COR-L47 (cell line): ENCODE results near the gene PRMT1.
A peak's percentile ranks its signal among the peaks of the same experiment; 100 is the strongest.
"Not testable (repeated sequence)": the region's sequence is repeated elsewhere in the genome, so short reads cannot be mapped to it uniquely, and the experiment has no call there.

Source experiments
- DNase-seq: peaks from one replicate; lab custom pipeline; 2025; lab: John Stamatoyannopoulos, UW

PRMT1 gene

DNA sequence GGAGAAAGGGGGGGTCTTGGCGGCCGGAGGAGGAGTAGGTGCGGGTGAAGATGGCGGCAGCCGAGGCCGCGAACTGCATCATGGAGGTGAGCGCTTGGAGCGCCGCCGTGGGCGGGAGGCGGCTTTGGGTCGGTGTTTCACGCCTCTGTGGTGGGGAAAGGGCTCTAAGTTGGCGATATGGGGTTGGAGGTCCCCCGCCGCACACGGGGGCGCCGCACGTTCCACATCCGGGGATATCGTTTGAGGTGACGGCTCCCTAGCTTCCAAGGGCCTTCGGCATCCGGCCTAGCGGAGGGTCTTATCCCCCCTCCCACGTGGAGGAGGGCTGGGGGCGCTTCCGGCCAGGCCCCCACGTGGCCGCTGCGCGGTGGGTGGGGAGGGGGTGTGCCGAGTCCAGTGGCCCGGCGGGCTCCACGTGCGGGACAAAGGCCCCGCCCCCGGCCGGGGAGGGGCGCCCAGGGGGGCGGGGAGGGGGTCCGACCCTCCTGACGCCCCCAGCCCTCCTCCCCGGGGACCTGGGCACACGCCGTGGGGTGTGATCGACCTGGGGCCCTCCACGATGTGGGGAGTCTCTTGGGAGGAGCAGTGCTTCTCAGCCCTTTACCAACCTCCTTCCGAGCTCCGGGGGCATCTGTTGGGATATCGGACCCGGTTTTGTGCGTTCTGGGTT lies at the start of gene PRMT1:
TSS of gene PRMT1 (plus strand) at position 41 of the 670 bp plus-strand sequence. CDS start at position 51, 10 bp downstream.
- peak; percentile 65 for DNase-seq

DNA sequence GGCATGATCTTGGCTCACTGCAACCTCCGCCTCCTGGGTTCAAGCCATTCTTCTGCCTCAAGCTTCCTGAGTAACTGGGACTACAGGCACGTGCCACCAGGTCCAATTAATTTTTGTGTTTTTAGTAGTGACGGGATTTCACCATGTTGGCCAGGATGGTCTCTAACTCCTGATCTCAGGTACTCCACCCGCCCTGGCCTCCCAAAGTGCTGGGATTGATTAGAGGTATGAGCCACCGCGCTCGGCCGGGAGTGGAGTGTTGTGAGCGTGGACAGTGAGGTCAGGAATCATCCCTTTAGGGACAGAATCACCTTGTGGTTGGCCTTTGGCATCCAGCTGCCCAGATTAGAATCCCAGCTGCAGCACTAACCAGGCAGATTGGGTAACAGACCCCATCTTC lies 47.4 kb upstream of the PRMT1 start:
- DNase-seq, result no peak

DNA sequence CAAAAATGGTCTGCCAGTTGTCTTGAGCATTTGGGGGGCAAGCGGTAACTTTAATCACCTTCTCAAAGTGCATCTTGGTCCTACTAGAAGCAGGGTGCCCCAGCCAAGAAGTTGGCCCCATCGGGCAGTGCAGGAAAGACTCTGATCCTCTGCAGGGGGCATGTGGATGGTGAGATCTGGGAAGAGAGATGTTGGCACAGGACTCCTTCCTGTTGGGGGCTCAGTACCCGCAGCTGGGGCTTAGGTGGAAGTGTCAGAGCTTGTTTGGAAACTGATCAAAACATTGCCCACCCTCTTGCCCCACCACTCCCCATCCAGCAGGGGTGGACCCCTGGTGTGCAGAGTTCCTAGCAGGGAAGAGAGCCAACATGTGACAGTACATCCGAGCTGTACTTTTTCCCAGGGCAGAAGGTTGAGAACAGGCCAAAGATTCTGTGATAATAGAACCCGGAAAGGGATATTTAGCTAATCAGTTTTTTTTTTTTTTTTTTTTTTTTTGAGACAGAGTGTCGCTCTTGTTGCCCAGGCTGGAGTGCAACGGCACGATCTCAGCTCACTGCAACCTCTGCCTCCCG lies 46.0 kb upstream of the PRMT1 start:
- no peak for DNase-seq

DNA sequence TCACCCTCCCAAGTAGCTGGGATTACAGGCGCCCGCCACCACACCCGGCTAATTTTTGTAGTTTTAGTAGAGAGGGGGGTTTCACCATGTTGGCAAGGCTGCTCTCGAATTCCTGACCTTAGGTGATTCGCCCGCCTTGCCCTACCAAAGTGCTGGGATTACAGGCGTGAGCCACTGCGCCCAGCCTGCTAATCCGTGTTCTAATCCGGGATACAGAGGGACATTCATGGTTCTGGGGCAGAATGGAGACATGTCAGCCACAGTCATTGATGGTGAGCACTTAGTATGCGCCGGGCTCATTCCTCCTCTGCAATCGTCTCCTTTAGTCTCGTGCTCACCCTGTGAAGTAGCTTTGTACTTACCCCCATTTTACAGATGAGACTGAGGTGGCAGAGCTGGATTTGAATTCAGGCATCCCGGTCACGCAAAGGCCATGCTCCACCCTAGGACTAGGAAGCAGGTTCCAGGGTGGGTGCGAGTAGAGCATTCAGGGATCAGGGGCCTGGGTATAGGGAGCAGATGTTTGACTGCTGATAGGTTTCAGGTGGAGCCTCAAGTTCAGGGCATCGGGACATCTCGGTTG lies 45.4 kb upstream of the PRMT1 start:
- DNase-seq, result no peak

DNA sequence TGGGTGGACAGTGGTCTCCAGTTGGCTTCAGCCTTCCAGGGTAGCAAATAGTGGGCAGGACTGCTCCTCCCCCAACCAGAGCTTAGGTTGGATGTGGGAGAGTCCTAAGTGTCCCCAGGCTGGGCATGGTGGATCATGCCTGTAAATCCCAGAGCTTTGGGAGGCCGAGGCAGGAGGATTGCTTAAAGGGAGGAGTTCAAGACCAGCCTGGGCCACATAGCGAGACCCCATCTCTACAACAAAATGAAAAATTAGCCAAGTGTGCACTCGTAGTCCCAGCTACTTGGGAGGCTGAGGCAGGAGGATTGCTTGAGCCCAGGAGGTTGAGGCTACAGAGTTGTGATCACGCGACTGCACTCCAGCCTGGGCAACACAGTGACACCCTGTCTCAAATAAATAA lies 44.5 kb upstream of the PRMT1 start:
- no peak for DNase-seq

DNA sequence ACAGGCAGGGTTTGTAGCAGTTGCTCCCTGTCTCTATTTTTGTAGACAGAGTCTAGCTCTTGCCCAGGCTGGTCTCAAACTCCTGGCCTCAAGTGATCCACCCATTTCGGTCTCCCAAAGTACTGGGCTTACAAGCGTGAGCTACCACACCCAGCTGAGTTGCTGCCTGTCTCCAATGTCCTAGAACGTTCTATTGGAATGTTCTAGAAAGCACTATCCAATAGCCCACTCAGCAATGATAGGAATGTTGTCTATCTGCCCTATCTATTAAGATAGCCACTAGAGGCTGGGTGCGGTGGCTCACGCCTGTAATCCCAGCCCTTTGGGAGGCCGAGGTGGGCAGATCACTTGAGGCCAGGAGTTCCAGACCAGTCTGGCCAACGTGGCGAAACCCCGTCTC lies 43.8 kb upstream of the PRMT1 start:
- not testable (repeated sequence) for DNase-seq

DNA sequence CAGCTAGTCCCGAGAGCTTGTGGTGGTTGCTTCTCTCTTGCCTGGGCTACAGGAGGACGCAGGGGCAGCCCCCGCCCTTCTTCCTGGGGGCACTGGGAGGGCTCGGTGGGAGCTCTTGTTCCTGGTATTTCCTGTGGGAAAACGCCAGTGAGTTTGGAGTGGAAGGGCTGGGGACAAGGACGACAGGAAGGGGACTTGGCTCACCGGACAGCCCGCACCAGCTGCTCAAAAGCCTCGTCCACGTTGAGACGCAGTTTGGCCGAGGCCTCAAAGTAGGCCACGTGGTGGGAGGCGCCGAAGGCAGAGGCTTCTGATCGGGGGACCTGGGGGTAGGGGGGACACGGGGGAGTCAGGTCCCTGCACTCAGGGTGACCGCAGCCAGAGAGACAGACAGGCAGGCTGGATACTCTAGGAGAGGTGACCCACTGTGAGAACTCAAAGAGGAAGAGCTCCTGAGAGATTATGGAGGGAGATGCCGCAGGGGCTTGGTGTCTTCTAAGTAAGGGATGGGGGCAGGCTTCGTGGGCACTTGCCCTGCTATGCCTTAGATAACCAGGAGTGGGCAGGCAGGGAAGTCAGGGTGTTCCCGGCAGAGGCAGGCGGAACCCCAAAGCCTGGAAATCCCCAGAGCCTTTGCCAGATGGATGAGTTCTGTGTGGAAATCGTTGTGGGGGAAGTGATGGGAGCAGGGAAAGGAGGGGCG lies 41.4 kb upstream of the PRMT1 start:
- no peak for DNase-seq

DNA sequence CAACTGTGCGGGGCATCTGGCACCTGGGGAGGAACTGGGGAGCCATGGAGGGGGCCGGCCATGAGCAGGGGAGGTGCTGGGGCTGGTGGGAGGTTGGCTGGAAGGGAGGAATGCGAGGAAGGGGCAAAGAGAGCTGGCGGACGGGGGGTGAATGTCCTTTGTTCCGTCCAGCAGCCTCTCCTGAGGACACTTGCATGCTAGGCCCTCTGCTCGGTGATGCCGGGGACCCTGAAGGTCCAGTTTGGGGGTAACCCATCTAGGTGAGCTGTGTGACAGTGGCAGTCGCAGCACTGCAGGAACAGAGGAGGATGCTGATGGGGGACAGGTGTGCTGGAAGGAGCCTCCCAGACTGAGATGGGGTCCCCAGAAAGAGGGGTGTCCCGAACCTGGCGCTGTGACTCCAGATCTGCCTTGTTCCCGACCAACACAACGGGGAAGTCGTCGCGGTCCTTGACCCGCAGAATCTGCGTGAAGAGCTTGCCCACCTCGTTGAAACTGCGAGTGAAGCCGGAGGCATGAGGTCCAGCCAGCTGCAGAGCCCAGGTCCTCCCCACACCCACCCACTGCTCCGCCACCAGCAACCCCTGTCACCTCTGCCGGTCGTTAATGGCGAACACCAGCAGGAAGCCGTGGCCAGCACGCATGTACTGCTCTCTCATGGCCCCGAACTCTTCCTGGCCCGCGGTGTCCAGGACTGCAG lies 40.7 kb upstream of the PRMT1 start:
- DNase-seq, result no peak

DNA sequence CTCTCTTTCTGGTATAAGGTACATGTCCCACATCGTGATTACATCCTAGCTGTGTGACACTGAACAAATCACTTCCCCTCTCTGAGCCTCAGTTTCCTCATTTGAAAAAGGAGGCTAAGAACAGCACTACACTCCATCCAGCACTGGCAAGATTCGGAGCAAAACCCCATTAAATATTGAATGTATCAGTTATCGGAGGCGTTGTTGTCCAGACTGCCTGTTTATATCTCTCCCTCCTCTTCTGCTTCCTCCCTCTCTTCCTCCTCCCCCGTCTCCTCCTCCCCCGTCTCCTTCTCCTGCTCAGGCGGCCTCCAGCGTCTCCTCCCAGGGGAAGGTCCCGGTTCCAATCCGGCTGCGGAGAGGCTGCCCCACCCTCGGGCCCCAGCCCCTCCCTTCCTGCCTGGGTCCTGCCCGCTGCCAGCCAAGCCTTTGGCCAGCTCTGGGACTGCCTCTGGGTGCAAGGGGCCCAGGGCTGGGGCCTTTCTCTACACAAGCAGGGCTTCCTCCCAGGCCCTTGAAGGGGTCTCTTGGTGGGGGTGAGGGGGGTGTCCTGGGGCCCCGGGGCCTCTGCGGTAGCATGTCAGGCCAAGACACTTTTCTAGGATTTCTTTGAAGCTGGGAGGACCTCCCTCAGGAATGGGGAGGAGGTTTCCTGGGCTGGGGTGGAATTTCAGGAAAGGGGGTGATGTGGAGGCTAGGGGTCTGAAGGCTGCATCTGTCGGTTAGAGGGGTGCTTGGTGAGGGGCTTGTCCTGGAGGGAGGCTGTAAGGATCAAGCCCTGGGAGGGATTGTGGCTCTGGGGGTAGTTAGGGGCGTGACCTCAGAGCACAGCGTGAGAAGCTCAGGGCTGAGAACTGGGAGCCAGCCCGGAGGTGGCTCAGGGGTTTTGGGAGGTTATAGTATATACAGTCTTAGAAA lies 39.0 kb upstream of the PRMT1 start:
- no peak for DNase-seq

DNA sequence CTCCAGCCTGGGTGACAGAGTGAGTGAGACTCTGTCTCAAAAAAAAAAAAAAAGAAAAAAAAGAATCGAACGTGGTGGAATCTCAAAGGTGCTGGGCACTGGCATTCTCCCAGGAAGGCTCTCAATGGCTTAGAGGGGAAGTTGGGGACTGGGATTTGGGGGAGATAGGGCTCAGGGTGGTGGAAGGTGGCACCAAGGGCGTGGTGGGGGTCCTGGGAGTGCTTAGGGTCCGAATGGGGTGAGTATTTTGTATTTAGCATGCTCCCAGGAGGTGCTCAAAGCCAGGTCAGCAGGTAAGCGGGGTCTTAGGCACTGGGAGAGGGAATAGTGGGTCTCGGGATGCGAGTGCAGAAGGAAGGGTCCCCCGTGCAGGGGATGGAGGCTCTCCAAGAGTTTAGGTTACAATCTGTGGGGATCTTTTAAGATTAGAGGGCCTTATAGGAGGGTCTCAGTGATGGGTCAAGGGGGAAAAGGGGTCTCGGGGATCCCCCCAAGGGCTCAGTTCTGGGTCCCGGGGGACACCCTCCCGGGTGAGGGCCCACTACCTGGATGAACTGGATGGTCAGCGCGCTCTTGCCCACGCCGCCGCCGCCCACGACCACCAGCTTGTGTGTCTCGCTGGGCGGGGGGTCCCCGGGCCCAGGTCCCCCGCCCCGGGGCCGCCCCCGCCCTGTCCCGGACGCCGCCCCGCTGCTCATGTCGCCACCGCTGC lies 37.5 kb upstream of the PRMT1 start:
- no peak for DNase-seq

DNA sequence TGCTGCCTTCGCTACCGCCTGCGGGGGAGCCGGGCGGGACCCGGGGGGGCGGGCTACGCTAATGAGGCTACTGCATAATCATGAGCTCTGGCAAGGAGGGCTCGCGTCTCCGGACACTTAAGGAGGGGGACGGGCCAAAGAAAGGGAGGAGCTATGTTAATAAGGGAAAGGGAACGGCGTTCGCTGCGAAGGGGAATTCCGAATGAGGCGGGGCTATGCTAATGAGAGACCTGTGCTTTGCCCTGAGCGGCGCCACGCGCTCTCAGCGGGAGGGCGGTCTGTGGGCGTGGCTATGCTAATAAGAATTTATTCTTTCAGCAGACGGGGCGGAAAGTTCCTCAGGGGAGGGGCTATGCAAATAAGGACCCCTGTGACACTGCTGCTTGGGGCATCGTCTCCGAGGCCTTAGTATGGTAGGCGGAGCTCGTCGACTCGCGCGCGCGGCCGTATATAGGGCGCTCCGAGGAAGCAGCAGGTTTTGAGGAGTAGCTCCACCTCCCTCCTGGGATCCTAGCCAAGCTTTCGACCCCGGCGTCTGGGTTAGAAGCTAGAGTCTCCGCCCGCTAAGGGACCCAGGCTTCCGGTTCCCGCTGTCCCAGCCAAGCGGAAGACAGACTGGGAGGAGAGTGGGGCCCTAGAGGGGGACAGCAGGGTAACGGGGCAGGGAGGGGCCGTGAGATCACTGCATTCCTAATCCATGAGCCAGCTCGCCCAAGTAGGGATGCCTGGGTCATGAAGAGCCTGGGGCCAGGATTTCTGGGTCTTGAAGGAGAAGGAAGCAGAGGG lies 36.8 kb upstream of the PRMT1 start, which contains the start of gene RRAS:
TSS of gene RRAS (minus strand) at position 31 of the 786 bp plus-strand sequence. CDS start 45 bp downstream, outside the sequence.
- DNase-seq, result peak; percentile 99

DNA sequence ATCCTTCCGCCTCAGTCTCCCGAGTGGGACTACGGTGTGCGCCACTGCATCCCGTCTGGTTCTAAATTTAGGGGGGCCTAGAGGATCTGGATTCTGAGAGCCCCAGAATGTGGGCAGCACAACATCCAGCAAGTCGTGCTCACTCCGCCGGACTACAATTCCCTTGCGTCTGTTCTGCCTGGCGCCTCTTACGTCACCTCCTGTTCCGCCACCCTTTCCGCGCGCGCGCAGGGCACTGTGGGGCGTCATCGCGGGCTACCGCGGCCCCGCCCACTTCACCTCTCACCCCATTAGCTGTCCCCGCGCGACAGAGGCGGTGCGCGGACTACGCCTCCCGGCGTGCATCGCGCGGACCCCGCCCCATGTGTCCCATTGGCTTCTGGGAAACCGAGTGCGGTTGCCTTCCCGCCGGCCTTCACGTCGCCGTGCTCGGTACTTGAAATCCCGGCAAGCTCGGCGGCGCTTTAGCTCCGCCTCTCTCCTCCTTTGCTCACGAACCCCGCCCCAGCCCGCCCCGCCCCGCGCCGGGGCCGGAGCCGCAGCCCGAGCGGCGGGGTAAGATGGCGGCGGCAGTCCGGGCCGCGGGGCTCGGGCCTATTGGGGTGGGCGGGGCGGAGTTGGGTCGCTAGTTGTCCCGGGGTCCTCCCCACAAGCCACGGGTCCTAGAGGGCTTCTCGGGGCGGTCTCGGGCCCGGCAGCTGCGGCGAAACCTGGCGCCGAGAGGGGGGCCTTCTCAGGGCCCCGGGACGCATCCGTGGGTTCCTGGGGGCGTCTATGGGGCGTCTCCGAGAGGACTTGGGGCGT lies 35.2 kb upstream of the PRMT1 start, which contains the start of gene SCAF1:
TSS of gene SCAF1 (plus strand) at position 522 of the 804 bp plus-strand sequence. CDS start 2,818 bp downstream, outside the sequence.
- DNase-seq, result peak; percentile 99

DNA sequence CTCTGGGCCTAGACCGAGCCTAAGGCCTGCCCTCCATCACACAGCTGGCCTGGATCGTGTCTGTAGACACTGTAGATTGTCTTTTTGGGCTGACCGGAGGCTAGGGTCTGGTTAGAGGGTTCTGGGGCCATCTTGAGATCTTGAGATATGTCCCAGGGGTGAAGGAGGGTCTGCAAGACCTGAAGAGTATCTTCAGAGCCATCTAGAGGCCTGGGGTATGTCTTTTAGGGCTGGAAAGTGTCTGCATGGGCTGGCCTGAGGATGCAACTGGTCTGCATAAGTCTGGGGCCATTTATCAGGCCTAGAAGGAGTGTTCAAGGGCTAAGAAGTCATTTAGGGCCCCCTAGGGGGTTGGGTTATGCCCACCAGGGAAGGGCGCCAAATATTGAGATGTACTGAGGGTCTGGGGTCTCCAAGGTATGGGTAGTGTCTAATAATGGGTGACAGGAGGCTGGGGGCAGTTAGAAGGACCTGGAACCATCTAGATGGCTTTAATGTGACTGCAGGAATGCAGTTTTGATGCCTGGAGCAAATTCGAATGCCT lies 34.5 kb upstream of the PRMT1 start:
- no peak for DNase-seq

DNA sequence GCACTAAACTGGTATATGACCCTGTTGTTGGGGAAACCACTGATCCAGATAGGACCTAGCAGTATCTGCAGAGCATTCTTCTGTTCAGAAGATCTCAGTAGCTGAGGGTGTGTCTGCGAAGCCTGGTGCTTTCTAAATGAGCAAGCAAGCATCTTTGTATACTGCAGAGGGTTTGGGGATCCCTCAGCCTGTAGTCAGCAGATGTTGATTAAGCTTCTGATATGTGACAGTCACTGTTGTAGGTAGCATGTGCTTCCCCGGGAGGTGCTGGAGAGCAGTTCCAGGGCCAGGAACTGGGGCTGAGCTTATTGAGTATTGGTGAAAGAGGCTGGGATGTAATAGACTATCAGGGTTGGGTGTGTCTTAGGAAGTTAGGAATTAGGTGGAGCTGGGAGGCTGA lies 33.6 kb upstream of the PRMT1 start:
- DNase-seq, result no peak

DNA sequence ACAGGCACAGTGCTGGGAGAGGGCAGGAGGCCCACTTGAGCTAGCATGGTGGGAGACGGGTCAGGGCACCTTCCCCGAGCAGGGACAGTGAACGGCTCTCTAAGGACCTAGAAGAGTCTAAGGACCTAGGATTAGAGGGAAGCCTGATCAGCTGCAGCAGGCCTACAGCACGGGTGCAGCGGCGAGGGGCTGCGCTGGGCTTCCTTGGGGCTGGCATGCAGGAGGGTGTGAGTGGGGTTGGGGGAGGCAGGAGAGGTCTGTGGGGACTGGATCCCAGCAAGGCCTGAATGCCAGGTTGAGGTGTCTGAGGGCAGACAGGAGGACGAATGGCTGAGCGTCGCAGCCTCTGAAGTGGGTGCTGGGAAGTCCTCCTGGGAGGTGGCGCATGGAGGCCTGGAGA lies 31.5 kb upstream of the PRMT1 start:
- DNase-seq, result no peak

DNA sequence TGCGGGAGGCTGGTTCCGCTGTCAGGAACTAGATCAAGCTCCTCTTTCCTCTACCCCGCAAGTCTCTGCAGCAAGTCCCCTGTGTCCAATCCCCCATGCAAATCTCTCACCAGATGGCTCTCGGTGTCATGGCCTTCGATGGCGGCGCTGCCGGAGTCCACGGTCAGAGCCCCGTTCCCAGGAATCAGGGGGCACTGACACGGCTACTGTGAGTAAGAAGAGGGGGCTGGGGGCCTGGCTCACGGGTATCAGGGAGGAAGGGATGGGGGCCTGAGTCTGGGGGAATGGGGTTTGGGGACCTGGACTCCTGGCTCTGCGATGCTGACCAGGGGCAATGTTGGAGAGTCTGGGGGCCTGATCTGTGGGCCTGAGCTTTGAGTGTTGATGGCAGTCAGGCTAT lies 31.1 kb upstream of the PRMT1 start:
- DNase-seq, result no peak

DNA sequence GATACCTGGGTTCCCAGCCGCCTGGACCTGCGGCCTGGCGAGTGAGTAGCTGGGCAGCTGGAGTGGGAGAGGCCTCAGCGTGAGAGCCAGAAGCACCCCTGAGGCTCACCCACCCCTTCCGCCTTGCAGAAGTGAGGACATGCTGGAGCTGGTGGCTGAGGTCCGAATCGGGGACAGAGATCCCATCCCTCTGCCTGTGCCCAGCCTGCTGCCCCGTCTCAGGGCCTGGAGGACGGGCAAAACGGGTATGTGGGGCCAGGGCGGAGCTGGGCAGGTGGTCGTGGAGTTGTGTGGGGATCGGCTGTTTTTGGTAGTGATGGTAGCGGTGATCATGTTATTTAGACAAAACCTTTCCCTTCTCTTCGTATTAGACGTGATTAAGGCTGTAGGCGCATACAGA lies 30.5 kb upstream of the PRMT1 start:
- DNase-seq, result no peak

DNA sequence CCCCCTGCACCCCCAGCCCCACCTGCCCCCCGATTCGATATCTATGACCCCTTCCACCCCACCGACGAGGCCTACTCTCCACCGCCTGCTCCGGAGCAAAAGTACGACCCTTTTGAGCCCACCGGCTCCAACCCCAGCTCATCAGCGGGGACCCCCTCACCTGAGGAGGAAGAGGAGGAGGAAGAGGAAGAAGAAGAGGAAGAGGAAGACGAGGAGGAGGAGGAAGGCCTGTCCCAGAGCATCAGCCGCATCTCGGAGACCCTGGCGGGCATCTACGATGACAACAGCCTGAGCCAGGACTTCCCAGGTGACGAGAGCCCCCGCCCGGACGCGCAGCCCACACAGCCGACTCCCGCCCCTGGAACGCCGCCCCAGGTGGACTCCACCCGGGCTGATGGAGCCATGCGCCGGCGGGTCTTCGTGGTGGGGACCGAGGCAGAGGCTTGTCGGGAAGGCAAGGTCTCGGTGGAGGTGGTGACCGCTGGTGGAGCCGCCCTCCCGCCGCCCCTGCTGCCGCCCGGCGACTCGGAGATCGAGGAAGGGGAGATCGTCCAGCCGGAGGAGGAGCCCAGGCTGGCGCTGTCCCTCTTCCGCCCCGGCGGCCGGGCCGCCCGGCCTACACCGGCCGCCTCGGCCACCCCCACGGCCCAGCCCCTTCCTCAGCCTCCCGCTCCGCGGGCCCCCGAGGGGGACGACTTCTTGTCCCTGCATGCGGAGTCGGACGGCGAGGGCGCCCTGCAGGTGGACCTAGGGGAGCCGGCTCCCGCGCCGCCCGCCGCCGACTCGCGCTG lies 25.8 kb upstream of the PRMT1 start:
- no peak for DNase-seq
